ENCODE data around the gene SNUPN. TPM values are rescaled to one million over a fixed set of nuclear protein-coding genes. Genes with fewer than 3 reads are reported as not detected.

The SNUPN gene
- total and polyA plus RNA-seq, 2 of the 8 experiments (the other 6 are each of a cell fraction or from before 2014, with no cell fraction given), result 13.3 to 28.2 TPM

GRCh38 chr15:75662823-75663519, 37.4 kb upstream of the SNUPN start:
- ChIA-PET POLR2A (ENCODE audit: partially characterized antibody) (no interaction called here), CTCF (ENCODE audit: partially characterized antibody) (no interaction called here)
- Histone ChIP-seq H3K4me2 (ENCODE audit: insufficient read depth in 1 of 2, low read depth in 2 of 2, low read length in 2 of 2) (no peak overlapping the region), H4K20me1 (replicated peaks in 1 of 2; ENCODE audit: control insufficient read depth in 1 of 2, insufficient read depth in 2 of 2, low read length in 2 of 2) (peaks cover 4 to 16% of the 10 kb centered on the region in 2 experiments), H4K8ac (ENCODE audit: extremely low read depth, insufficient read depth, low read length) (no peak overlapping the region), H3K27ac (ENCODE audit: low read depth, low read length) (no peak overlapping the region), H3K79me2 (ENCODE audit: control insufficient read depth in 1 of 2, insufficient read depth in 2 of 2, low read length in 2 of 2) (no peaks in the 10 kb centered on the region), H3K79me1 (ENCODE audit: low read depth, low read length) (no peaks in the 10 kb centered on the region; the same call in 1 of the 2 replicates), H3K23me2 (ENCODE audit: low read depth, low read length) (no peaks in the 10 kb centered on the region; the same call in 1 of the 2 replicates), H3K36me3 (ENCODE audit: control insufficient read depth in 2 of 4, insufficient read depth in 4 of 4, low read length in 3 of 4) (no peaks in the 10 kb centered on the region), H2AFZ (ENCODE audit: low read length) (no peak overlapping the region), H4K91ac (replicated peaks; ENCODE audit: insufficient read length, low read length) (no peak overlapping the region), H3K9me3 (ENCODE audit: insufficient read depth in 2 of 2, low read depth in 1 of 2, low read length in 1 of 2) (no peaks in the 10 kb centered on the region), H3K9ac (replicated peaks in 1 of 4; ENCODE audit: extremely low read depth in 1 of 4, low read depth in 3 of 4, low read length in 3 of 4) (no peak overlapping the region; a peak in 1 of 7 replicates), H3K4me1 (replicated peaks in 1 of 4; ENCODE audit: control insufficient read depth in 3 of 4, insufficient read depth in 4 of 4, low read length in 3 of 4) (peaks cover 0 to 6% (median 2%) of the 10 kb centered on the region in 4 experiments; a peak in 3 of 7 replicates), H3K14ac (ENCODE audit: insufficient read length) (no peak overlapping the region), H2AK5ac (ENCODE audit: low read depth, low read length) (no peak overlapping the region), H3K18ac (ENCODE audit: extremely low read depth, low read length) (no peak overlapping the region), H2BK15ac (ENCODE audit: low read length) (no peak overlapping the region), H4K5ac (ENCODE audit: insufficient read length, low read depth, low read length) (no peak overlapping the region), H3K23ac (ENCODE audit: insufficient read length) (no peak overlapping the region), H2BK12ac (ENCODE audit: low read depth, low read length) (no peak overlapping the region), H3K56ac (replicated peaks; ENCODE audit: insufficient read length, low read depth, low read length) (no peak overlapping the region), H2BK5ac (ENCODE audit: low read depth, low read length) (no peak overlapping the region), H3K4me3 (ENCODE audit: extremely low read depth in 1 of 4, insufficient read depth in 2 of 4, low read depth in 3 of 4, low read length in 4 of 4) (no peak overlapping the region), H3K27me3 (replicated peaks in 1 of 4; ENCODE audit: control insufficient read depth in 3 of 4, extremely low read depth in 1 of 4, insufficient read depth in 3 of 4, low read length in 3 of 4) (peaks cover 0 to 3% (median 0%) of the 10 kb centered on the region in 4 experiments; a peak in 1 of 7 replicates), H3K4ac (replicated peaks; ENCODE audit: insufficient read length, low read depth, low read length) (no peak overlapping the region), H2BK120ac (replicated peaks; ENCODE audit: low read depth, low read length) (no peak overlapping the region), H2BK20ac (ENCODE audit: low read length) (no peak overlapping the region)
- FAIRE-seq, result no peak
- WGBS, 2 experiments (ENCODE audit: extremely low coverage in 1 of 2, insufficient coverage in 1 of 2, insufficient read length in 1 of 2, insufficient replicate concordance in 2 of 2, low coverage in 1 of 2, low lambda C conversion rate in 2 of 2, missing lambda C conversion rate in 1 of 2), result 87% methylated on average over 8 of the region's 9 CpGs; no CpG with 5 or more reads in 1 of the 2 experiments
- no peak for DNase-seq (ENCODE audit: low read depth in 1 of 2, low spot score in 2 of 2)
- TF ChIP-seq E2F6 (IDR thresholded peaks at IDR 0.05) (no peak), USF2 (IDR thresholded peaks at IDR 0.05; ENCODE audit: low read length) (no peak), PHF8 (conservative IDR thresholded peaks at IDR 0.05; ENCODE audit: low read depth, low read length) (no peak), JUN (IDR thresholded peaks at IDR 0.05; ENCODE audit: low read depth, low read length) (no peak), POLR2AphosphoS5 (IDR thresholded peaks at IDR 0.05; ENCODE audit: low read depth, low read length) (no peak), SRF (IDR thresholded peaks at IDR 0.05; ENCODE audit: low read depth, low read length) (no peak), KDM1A (IDR thresholded peaks at IDR 0.05; ENCODE audit: borderline replicate concordance, low read length) (no peak), CHD2 (IDR thresholded peaks at IDR 0.05; ENCODE audit: low read length) (no peak), JUND (IDR thresholded peaks at IDR 0.05; ENCODE audit: low read length) (no peak), FOSL1 (IDR thresholded peaks at IDR 0.05; ENCODE audit: insufficient read depth, low read depth, low read length) (no peak), POU5F1 (IDR thresholded peaks at IDR 0.05; ENCODE audit: low read depth, low read length) (no peak), BRCA1 (IDR thresholded peaks at IDR 0.05; ENCODE audit: low read depth, low read length) (no peak), POLR2A (IDR thresholded peaks at IDR 0.05; ENCODE audit: control extremely low read depth in 1 of 2, low read depth in 2 of 2, low read length in 2 of 2) (no peak)

All from H1 (cell line).